ENCODE data around the gene COPG1.

- TF ChIP-seq CTCF (IDR thresholded peaks at IDR 0.05) = no peak
- no peak for TF ChIP-seq POLR2A (IDR thresholded peaks at IDR 0.05)
- no peak for TF ChIP-seq EP300 (IDR thresholded peaks at IDR 0.05)
Measured at GRCh38 chr3:129317014-129317771, 67.8 kb downstream of the COPG1 start.
